ENCODE measurements around the gene GXYLT2.

Gene GXYLT2

GRCh38 chr3:72888546-72889309, 882 bp downstream of the GXYLT2 start:
- H3K4me3 Mint-ChIP-seq: peak overlapping the region; percentile 33
- peaks cover 79% of the 10 kb centered on the region for H3K27me3 Mint-ChIP-seq (ENCODE audit: low read depth)

GRCh38 chr3:72889310-72890165, 1.7 kb downstream of the GXYLT2 start:
- no peaks in the 10 kb centered on the region for H3K9me3 Mint-ChIP-seq
- no peak overlapping the region for H3K4me3 Mint-ChIP-seq
- DNase-seq (ENCODE audit: low spot score): no peak
- peaks cover 72% of the 10 kb centered on the region for H3K27me3 Mint-ChIP-seq (ENCODE audit: low read depth)
- H3K27ac Mint-ChIP-seq: no peak overlapping the region
- H3K36me3 Mint-ChIP-seq (ENCODE audit: low read depth): no peaks in the 10 kb centered on the region
- peaks cover 11% of the 10 kb centered on the region for H3K4me1 Mint-ChIP-seq (ENCODE audit: low read depth)

More at GRCh38 chr3:72888546-72889309, 882 bp downstream of the GXYLT2 start:
- H3K4me1 Mint-ChIP-seq (ENCODE audit: low read depth): peaks cover 11% of the 10 kb centered on the region
- no peak overlapping the region for H3K27ac Mint-ChIP-seq
- H3K36me3 Mint-ChIP-seq (ENCODE audit: low read depth): no peaks in the 10 kb centered on the region
- H3K9me3 Mint-ChIP-seq: no peaks in the 10 kb centered on the region
- no peak for DNase-seq (ENCODE audit: low spot score)

DNA sequence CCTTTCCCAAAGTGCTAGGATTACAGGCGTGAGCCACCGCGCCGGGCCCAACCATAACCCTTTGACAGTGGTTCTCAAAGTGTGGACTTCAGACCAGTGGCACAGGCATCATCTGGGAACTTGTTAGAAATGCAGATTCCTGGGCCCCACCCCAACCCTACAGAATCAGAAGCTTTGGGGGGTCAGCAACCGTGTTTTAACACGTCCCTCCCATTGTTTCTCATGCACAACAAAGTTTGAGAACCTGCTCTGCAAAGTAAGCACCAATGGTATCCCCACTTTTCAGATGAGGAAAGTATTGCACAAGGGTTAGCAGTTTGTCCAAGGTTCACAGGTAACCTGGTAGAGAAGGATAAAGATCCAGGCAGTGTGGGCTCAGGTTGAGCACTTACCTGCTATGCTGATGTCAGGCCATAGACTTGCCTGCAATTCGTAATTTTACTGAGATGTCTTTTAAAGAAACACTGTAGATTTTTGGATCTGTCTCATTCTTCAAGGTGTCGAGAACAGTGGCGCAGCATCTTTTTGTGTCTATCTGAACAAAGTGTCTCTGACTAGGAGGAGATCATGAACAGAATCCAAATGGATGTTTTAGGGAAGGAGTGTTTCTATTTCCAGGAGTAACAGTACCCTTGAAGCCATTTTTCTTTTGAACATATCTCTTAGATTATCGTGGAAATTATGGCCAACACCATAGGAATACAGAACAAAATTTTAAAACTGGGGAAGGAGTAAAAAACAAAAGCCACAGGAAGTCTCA, 2.5 kb downstream of the GXYLT2 start:
- peaks cover 73% of the 10 kb centered on the region for H3K27me3 Mint-ChIP-seq (ENCODE audit: low read depth)
- H3K27ac Mint-ChIP-seq: no peak overlapping the region
- no peaks in the 10 kb centered on the region for H3K9me3 Mint-ChIP-seq
- no peaks in the 10 kb centered on the region for H3K36me3 Mint-ChIP-seq (ENCODE audit: low read depth)
- no peak overlapping the region for H3K4me3 Mint-ChIP-seq
- peaks cover 11% of the 10 kb centered on the region for H3K4me1 Mint-ChIP-seq (ENCODE audit: low read depth)
- DNase-seq (ENCODE audit: low spot score): no peak

DNA sequence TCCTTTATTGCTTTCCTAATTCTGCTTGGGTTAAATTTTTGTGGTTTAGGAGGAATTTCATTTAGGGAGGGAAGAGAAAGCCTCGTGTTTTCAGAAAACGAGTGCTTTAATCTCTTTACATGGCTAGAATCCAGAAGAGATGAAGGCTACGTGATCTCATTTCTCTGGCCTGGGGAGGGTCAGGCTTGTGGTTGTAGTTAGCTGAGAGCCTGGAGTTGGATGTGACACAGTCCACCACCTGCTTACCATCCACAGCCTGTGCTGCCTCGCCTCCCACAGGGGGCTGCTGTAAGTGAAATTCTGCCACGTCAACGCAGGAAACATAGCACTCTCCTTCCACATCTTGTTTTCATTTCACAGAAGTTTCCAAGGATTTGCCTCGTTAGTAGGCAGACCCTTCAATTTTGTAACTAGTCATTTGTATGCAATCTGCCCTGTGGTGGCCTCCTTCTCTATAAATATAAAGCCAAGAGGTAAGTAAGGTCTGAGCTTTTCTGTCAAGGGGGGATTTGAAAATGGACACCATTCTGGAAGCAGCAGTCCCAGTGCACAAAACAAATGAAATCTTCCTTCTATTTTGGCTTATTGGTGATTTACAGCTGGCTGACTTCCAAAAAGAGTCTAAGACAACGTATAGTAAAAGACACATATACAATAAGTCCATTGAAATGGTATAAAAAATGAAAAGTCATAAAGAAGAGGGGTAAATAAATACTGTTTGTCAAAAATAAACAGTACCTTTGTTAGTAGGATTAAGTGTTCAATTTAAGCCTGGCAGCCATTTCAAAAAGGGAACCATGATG, 3.4 kb downstream of the GXYLT2 start:
- no peak for DNase-seq (ENCODE audit: low spot score)
- Mint-ChIP-seq H3K4me3 (no peak overlapping the region), H3K27me3 (ENCODE audit: low read depth) (peaks cover 64% of the 10 kb centered on the region), H3K36me3 (ENCODE audit: low read depth) (no peaks in the 10 kb centered on the region), H3K27ac (no peak overlapping the region), H3K4me1 (ENCODE audit: low read depth) (peaks cover 11% of the 10 kb centered on the region), H3K9me3 (no peaks in the 10 kb centered on the region)

GRCh38 chr3:72892081-72892775, 4.4 kb downstream of the GXYLT2 start:
- H3K4me3 Mint-ChIP-seq: no peak overlapping the region
- DNase-seq (ENCODE audit: low spot score): no peak
- H3K9me3 Mint-ChIP-seq: no peaks in the 10 kb centered on the region
- peaks cover 62% of the 10 kb centered on the region for H3K27me3 Mint-ChIP-seq (ENCODE audit: low read depth)
- peaks cover 7% of the 10 kb centered on the region for H3K4me1 Mint-ChIP-seq (ENCODE audit: low read depth)
- no peak overlapping the region for H3K27ac Mint-ChIP-seq
- no peaks in the 10 kb centered on the region for H3K36me3 Mint-ChIP-seq (ENCODE audit: low read depth)

GRCh38 chr3:72892870-72893269, 5.0 kb downstream of the GXYLT2 start:
- peaks cover 58% of the 10 kb centered on the region for H3K27me3 Mint-ChIP-seq (ENCODE audit: low read depth)
- H3K4me1 Mint-ChIP-seq (ENCODE audit: low read depth): peaks cover 2% of the 10 kb centered on the region
- no peaks in the 10 kb centered on the region for H3K36me3 Mint-ChIP-seq (ENCODE audit: low read depth)
- no peaks in the 10 kb centered on the region for H3K9me3 Mint-ChIP-seq
- H3K27ac Mint-ChIP-seq: no peak overlapping the region
- DNase-seq (ENCODE audit: low spot score): no peak
- H3K4me3 Mint-ChIP-seq: no peak overlapping the region

GRCh38 chr3:72894976-72895552, 7.2 kb downstream of the GXYLT2 start:
- H3K4me3 Mint-ChIP-seq: no peak overlapping the region
- H3K9me3 Mint-ChIP-seq: no peaks in the 10 kb centered on the region
- no peaks in the 10 kb centered on the region for H3K36me3 Mint-ChIP-seq (ENCODE audit: low read depth)
- H3K4me1 Mint-ChIP-seq (ENCODE audit: low read depth): peaks cover 2% of the 10 kb centered on the region
- H3K27me3 Mint-ChIP-seq (ENCODE audit: low read depth): peaks cover 43% of the 10 kb centered on the region
- no peak overlapping the region for H3K27ac Mint-ChIP-seq
- no peak for DNase-seq (ENCODE audit: low spot score)

DNA sequence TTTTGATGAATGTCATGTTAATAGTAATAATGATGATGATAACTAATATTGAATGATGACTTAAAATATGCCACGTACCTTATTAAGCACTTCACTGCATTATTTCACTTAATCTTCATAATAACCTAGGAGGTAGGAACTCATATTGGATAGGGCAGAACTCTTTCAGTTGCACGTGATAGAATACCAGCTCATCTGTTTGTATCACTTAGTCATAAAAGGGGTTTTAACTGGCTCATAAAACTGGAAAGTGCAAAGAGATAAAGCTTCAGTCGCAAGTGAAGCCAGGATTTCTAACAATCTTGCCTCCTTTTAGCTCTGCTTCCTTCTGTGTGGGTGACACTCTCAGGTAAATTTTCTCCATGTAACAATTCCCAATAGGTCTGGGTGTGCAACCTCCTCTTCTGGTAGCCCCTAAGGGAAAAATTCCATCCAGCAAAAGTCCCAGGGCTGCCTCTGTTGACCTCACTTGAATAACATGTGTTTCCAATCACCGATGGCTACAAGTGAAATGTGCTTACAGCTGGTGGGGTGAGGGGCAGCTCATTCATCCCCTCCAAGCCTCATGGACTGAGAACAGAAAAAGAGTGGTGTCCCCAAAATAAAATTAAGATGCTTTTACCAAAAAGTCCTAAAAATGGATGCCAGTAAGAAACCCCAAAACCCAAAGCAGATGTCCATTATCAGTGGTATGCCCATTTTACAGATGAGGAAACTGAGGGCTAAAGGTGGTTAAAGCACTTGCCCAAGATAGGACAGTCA, 9.3 kb downstream of the GXYLT2 start:
- no peaks in the 10 kb centered on the region for H3K4me1 Mint-ChIP-seq (ENCODE audit: low read depth)
- H3K27ac Mint-ChIP-seq: no peak overlapping the region
- H3K27me3 Mint-ChIP-seq (ENCODE audit: low read depth): peaks cover 26% of the 10 kb centered on the region
- no peaks in the 10 kb centered on the region for H3K9me3 Mint-ChIP-seq
- no peak overlapping the region for H3K4me3 Mint-ChIP-seq
- H3K36me3 Mint-ChIP-seq (ENCODE audit: low read depth): no peaks in the 10 kb centered on the region
- DNase-seq (ENCODE audit: low spot score): no peak

DNA sequence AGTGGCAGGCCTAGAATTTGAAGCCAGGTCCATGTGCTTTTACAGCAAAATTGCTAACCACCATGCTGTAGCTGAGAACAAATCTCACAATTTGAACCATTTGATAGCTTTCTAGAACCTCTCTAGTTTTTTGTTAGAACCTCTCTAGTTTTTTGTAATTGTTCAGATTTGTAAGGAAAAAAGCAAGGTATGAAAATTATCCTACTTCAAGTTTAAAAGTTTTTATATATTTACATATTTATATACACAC, 9.8 kb downstream of the GXYLT2 start:
- no peak overlapping the region for H3K27ac Mint-ChIP-seq
- no peak for DNase-seq (ENCODE audit: low spot score)
- H3K4me3 Mint-ChIP-seq: no peak overlapping the region
- no peaks in the 10 kb centered on the region for H3K4me1 Mint-ChIP-seq (ENCODE audit: low read depth)
- H3K27me3 Mint-ChIP-seq (ENCODE audit: low read depth): peaks cover 21% of the 10 kb centered on the region
- no peaks in the 10 kb centered on the region for H3K9me3 Mint-ChIP-seq
- H3K36me3 Mint-ChIP-seq (ENCODE audit: low read depth): no peaks in the 10 kb centered on the region

- no peak for DNase-seq (ENCODE audit: low spot score)
- no peaks in the 10 kb centered on the region for H3K9me3 Mint-ChIP-seq
- H3K4me1 Mint-ChIP-seq (ENCODE audit: low read depth): no peaks in the 10 kb centered on the region
- H3K4me3 Mint-ChIP-seq: no peak overlapping the region
- no peaks in the 10 kb centered on the region for H3K36me3 Mint-ChIP-seq (ENCODE audit: low read depth)
- no peak overlapping the region for H3K27ac Mint-ChIP-seq
- H3K27me3 Mint-ChIP-seq (ENCODE audit: low read depth): peaks cover 17% of the 10 kb centered on the region
These were observed 11.5 kb downstream of the GXYLT2 start for GRCh38 chr3:72899349-72899765.

- Mint-ChIP-seq H3K27me3 (ENCODE audit: low read depth) (peaks cover 17% of the 10 kb centered on the region), H3K27ac (no peak overlapping the region), H3K36me3 (ENCODE audit: low read depth) (no peaks in the 10 kb centered on the region), H3K9me3 (no peaks in the 10 kb centered on the region), H3K4me1 (ENCODE audit: low read depth) (no peaks in the 10 kb centered on the region), H3K4me3 (no peak overlapping the region)
- DNase-seq (ENCODE audit: low spot score): no peak
These were observed 12.2 kb downstream of the GXYLT2 start for GRCh38 chr3:72900048-72900447.

DNA sequence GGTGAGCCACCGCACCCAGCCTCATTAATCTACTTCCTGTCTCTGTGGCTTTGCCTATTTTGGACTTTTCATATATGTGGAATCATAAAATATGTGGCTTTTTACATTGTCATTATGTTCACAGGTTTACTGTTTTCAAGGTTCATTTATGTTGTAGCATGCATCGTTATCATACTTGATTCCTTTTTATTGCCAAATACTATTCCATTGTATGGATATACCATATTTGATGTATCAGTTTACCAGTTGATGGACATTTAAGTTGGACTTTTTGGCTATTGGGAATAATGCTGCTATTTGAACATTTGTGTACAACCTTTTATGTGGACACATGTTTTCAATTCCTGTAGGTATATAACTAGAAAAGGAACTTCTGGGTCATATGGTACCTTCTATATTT, 14.0 kb downstream of the GXYLT2 start:
- Mint-ChIP-seq H3K27me3 (ENCODE audit: low read depth) (peaks cover 14% of the 10 kb centered on the region), H3K4me3 (no peak overlapping the region), H3K9me3 (no peaks in the 10 kb centered on the region), H3K4me1 (ENCODE audit: low read depth) (no peaks in the 10 kb centered on the region), H3K27ac (no peak overlapping the region), H3K36me3 (ENCODE audit: low read depth) (no peaks in the 10 kb centered on the region)
- DNase-seq (ENCODE audit: low spot score): no peak
